ENCODE data around the gene SLC6A3. TPM values are rescaled to one million over a fixed set of nuclear protein-coding genes. Genes with fewer than 3 reads are reported as not detected.
A peak's percentile ranks its signal among the peaks of the same experiment; 100 is the strongest.
"Not testable (repeated sequence)": the region's sequence is repeated elsewhere in the genome, so short reads cannot be mapped to it uniquely, and the experiment has no call there.

Gene SLC6A3
- total RNA-seq, 1 donor from 2014 or later, result 0.16 TPM

DNA sequence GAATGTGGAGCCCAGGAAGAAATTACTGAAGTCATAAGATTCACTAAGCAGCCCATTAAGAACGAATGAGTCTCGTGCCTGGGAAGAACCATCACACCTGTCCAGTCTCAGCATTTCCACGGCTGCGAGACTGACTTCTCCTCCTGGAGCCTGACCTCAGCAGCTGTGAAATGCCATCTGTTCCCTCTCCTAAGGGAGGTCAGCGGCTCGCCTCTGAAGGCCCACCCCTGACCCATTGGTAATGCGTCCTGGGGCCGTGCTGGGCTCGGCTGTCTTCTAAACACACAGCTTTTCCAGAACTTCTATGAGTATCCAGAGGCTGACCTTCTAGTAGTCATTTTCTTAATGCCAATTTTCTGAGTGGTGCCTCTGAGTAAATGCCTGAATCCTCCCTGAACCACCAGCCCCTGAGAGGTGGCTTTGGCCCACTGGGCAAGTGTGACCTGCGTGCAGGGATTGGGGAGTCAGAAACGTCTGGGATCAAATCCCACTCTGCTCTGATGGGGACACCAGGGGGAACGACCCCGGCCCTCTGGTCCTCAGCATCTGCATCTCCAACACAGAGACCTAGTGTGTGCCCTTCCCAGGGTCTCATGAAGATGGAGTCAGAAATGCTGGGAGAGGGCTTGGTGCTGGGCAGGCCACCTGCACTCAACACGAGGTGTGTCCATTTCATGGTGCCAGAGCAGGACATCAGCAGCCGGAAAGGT lies 5.7 kb downstream of the SLC6A3 start:
- ATAC-seq, result no peak

DNA sequence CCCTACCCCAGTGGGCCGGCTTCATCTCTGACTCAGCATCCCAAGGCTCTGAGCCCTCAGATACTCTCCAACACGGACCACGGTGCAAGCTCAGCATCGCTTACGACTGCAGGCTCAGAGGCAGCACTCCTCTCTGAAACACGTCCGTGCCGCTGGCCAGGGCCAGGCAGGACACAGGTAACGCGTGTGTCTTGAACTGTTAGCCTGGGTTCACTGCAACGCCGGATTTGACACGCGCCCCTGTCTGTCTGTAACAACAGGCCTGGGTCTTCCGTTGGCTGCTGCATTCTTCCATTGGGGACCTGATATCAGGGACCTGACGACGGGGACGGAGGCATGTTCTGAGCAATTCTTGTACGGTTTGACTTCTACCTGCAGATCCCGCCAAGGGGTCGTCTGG lies 6.4 kb downstream of the SLC6A3 start:
- no peak for ATAC-seq

DNA sequence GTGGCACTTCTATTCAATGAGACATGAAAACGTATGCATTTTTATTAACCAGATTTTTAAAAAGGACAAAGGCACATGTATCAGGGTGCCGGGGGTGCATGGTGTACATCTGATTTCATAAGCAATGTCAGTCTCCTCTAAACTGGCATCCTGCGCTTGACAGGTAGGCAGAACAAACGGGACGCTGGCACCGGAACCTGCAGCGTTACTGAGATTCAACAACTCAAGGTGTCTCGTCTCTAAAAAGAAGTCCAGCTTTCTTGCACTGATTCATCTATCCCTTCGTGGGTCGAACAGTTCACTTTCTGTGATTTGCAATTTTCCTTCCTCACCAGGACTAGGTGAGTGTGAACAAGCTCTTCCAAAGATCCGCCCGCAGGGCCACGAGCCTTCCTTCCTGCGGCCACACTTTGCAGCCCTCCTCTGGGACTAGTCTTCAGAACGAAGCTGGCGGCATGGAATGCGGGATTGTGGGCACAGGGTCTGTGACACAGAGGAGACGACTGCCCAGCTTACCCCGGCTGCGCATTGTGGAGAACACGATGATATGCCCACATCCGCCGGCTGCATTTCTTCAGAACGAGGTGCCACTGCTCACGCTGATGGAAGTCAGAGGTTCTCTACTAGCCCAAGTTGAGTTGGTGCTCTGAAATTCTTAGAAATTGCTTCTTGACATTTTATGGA lies 7.2 kb downstream of the SLC6A3 start:
- ATAC-seq, result no peak

DNA sequence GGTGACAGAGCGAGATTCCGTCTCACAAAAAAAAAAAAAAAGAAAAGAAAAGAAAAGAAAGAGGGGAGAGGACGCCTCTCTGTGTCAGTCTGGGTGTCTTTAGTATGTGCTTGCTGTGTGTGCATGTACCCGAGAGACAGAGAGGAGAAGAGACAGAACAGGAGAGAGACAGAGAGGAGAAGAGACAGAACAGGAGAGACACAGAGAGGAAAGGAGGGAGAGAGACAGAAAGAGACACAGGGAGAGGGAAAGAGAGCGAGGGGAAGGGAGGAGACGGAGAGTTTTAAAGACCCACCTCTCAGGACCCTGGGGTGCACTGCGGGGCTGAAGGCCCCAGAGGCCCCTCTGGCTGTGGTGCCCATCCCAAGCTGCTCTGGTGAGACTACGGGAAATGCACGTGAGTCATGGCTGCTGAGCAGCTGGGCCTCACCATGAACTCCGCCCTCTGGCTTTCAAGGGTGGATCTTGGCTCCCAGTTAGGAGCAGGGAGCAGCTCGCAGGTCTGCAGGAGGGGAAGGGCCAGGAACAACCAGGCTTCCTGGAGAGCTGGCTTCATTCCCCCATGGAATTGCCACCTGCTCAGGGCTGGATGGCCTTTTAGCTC lies 7.9 kb downstream of the SLC6A3 start:
- ATAC-seq, result peak; percentile 51

DNA sequence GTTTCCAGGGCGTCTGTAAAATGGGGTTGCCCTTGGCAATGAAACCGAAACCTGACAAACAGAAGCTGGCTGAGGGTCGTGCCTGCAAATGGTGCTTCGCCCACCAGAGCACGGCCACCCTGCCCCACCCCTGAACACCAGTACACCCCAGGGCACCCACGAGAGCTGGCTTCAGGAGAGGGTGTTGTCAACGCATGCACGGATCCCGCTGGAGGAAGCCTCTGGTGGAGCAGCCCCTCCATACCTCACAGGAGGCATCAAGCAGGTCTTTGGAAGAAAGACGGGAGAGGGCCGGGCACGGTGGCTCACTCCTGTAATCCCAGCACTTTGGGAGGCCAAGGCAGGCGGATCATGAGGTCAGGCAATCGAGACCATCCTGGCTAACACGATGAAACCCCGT lies 8.6 kb downstream of the SLC6A3 start:
- no peak for ATAC-seq

DNA sequence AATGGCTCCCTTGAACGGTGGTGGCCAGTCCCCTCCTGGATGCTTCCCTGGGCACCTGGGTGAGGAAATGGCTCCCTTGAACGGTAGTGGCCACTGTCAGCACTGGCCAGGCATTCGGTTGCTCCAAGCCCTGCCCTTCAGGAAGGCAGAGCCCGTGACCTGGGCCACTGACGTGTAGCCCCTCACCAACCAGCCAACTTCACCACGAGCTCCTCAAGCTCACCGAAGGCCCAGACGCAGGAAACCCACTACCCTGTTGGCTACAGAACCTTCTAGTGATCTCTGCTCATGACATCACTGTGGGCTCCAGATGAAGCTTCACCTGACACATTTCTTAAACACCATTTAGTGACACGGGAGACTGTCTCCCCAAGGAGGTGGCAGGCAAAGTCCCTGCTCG lies 9.2 kb downstream of the SLC6A3 start:
- no peak for ATAC-seq

DNA sequence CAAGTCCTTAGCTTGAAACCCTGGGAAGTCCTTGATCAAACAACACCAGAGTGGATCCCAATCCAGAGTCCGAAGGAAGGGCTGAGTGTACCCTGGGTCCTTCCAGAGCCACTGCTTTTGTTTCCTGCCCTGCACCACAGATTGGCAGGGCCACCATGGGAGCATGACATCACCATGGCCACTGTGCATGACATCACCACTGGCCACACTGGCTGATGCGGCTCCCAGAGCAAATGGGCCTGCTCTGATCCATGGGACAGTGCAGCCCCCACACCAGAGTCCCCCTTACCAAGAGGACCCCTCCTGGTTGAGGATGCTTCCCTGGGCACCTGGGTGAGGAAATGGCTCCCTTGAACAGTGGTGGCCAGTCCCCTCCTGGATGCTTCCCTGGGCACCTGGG lies 9.9 kb downstream of the SLC6A3 start:
- ATAC-seq, result no peak

DNA sequence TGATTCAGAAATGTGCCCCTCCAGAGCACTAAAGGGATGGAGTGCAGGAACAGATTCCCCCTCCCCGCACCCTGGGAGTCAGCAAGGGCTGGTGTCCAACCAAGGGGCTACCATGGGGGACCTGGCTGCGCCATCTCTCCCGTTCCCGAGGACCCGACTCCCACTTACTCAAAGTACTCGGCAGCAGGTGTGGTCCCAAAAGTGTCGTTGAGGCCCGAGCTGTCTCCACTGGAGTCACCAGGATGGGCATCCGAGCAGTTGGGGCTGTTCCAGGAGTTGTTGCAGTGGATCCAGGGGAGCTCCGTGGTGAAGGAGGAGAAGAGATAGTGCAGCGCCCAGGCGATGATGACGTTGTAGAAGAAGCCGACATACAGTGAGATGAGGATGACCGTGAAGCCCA lies 12.9 kb downstream of the SLC6A3 start:
- ATAC-seq, result no peak

DNA sequence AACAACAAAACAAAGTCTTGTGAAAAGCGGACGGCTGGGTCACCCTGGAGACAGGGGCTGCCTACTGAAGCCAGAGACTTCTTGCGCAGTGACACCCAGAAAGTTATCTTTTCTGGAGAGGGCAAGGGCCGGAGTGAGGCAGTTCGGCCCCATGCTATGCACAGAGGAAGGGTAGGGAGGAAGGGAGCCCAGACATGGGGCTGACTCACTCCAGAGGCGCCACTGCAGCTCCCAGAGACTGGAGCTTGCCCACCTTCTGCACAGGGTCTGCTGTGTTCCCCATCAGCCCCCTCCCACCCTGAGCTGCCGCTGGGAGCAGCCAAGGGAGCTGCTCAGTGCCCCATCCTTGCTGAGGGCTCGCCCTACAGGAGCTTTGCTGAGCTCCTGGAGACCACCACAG lies 13.3 kb downstream of the SLC6A3 start:
- ATAC-seq, result no peak

DNA sequence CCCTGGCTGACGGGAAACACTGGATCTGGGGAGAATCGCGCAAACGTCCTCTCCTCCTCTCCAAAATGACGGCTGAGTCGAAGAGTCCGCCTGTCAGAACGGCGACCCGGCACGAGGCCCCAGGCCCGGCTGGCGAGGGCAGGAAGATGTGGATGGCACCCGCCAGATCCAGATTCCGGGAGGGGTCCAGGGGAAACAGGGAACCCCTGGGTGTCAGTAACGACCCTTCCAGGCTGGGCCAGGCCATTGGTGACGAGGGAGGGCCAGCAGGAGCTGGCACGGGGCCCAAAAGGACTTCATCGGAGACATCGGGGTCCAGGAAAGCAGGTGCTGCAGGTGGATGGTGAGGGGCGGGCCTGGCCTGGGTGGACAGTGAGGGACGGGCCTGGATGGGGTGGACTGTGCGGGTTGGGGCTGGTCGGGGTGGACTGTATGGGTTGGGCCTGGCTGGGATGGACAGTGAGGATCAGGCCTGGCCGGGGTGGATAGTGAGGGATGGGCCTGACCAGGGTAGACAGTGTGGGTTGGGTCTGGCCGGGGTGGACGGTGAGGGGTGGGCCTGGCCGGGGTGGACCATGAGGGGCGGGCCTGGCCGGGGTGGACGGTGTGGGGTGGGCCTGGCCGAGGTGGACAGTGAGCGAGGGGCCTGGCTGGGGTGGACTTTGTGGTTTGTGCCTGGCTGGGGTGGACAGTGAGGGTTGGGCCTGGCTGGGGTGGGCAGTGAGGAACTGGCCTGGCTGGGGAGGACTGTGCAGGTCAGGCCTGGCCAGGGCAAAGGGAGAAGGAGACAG lies 14.0 kb downstream of the SLC6A3 start:
- ATAC-seq, result peak; percentile 34

DNA sequence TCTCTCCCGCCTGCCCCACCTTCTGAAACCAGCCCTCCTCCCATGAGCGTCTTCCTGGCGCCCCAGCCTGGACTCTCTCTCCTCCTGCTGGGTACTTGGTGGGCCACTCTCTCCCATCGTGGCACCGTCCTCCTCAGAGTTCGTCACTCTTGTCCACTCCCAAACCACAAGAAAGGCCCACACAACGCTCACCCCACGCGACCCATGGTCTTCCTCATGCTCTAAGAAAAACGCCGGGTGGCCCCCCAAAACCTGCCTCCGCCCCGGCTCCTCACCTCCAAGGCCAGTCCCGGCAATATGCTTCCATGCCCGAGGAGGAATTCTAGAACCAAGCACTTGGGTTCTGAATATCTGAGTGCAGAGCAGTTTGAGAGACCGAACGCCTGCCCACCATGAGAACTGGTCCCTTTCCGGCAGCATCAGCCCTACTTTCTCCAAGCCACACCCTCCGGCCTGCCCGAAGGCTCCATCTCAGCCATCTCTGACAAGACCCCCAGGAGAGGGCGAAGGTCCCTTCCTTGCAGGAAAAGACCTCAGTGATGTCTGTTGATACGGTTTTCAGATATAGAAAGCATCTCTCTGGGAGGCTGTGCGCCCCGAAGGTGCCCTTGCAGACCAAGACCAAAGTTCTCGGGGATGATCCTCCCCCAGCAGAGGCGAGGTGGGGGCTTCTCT lies 15.0 kb downstream of the SLC6A3 start:
- no peak for ATAC-seq

DNA sequence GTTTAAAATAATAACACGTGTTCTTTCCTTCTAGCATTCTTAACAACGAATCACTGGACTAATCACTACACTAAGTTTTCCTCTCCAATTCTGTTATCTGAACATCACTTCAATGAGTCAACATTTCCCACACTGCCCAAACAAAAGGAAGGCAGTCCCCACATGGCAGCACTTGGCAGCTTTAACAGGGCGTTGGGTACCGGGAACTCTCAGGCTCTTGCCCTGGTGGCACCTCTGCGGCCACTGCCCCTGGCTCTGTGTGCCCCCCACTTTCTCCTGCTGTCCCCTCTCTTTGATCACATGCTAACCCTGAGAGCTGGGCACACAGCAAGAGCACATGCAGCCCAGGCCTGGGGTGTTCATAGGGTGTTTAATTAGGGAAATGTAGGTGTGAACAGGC lies 15.7 kb downstream of the SLC6A3 start:
- no peak for ATAC-seq

DNA sequence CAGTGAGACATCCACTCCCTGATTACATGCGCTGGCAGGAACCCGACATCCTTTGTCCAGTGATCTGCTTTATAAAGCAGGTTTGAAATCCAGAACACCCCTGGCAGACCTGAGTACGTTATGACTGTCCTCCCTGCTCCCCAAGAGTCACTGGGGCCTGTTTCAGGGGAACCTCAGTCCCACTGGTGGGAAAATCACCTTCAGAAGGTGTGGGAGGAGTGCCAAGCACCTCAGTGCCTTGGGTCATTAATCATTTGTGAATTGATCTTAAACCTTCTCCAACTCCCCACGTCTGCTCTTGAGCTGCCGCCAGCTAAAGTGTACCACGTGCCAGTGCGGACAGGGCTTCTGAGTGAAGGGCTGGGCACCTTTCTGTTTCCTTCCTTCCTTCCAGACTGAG lies 16.2 kb downstream of the SLC6A3 start:
- no peak for ATAC-seq

DNA sequence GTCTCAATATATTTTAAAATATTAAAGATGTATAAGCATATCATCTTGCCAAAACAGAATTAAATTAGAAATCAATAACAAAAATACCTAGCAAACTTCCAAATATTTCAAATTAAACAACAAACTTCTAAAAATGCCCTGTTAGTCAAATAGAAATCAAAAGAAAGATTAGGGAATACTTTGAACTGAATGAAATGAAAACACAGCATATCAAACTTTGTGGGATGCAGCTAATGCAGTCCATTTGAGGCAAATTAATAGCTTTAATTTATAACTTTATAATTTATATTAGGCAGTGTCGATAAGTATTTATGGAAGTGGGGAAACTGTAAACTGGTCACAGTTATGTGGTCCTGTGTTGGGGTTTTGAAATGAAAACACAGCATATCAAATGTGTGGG lies 17.1 kb downstream of the SLC6A3 start:
- ATAC-seq, result no peak

DNA sequence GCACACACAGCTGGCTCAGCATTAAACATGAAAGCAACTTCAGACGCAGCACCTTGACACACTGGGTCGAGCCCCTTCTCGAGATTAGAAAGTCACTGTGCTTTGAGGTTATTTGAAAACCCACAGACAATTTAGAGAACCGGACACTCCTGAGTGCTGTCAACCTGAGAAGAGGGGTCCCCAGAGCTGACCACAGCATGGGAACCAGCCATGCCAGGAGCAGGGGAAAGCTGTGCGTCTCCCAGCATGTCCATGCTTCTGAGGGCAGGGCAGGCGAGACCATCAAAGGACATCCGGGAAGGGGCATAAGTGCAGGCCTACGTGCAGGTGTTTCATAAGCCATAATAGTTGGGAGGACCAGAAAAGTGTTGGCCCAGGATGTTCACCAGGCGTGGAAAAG lies 20.5 kb downstream of the SLC6A3 start:
- no peak for ATAC-seq

DNA sequence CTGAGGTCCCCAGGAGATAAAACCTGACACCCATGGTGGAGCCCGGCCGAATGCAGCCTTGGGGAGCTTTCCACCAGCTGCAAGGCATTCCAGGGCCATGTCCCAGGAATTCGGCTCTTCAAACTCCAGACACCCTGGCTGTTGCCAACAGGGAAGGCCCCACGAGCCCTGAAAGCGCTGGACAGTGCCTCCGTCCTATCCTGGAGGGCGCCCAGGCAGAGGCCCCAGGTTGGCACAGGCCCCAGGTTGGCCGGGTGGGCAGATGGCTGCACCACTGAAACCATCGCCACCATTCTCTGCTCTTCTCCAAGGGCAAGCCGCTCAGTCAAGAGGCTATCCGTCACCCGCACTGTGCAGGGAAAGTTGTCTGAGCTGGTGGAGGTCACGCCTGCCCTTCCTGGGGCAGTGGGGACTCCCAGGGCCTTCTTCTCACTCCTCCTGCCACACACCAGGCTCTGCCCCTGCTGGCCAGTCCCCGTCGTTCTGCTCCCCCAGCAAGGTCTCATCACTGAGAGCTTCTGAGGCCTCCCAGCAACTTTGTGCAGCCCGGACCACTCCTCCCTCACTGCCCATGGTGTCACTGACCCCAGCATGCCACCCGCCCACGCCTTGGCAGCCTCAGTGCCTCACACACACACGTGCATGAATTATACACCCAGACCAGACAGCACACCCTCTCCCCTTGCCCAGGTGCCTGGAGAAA lies 21.2 kb downstream of the SLC6A3 start:
- no peak for ATAC-seq

DNA sequence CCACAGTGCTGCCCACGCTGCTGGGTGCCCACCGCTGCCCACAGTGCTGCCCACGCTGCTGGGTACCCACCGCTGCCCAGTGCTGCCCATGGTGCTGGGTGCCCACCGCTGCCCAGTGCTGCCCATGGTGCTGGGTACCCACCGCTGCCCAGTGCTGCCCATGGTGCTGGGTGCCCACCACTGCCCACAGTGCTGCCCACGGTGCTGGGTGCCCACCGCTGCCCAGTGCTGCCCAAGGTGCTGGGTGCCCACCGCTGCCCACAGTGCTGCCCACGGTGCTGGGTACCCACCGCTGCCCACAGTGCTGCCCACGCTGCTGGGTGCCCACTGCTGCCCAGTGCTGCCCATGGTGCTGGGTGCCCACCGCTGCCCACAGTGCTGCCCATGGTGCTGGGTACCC lies 22.7 kb downstream of the SLC6A3 start:
- not testable (repeated sequence) for ATAC-seq

DNA sequence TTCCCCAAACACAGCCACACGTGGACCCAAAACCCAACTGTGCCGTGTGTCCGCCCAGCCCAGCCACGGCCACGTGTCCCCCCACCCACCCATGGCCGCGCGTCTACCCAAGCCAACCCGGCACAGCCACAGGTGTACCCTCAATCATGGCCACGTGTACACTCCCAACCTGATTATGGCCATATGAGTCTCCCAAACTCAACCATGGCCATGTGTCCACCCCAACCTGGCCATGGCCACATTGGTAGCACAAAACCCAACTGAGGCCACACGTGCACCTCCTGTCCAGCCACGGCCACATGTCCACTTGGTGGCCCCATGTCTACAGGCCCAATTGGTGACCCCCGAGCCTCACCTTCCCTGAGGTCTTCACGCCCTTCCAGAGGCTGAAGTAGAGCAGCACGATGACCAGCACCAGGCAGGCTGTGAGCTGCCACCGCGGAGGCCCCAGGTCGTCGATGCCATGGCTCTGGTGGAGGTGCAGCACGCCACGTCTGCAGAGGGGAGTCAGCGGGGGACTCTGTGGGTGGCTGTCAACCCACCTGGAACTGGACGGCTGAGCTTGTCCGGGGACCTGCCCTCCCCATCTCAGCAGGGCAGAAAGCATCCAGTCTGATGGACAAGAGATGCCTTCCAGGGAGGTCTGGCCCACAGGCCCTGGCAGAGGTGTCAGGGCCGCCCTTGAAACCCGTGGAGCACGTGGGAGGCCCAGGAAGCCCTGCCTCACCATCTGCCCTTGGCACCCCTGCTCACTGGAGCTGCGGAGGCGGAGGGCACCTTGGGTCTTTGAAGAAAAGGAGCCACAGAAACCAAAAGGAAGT lies 23.5 kb downstream of the SLC6A3 start:
- ATAC-seq, result no peak

DNA sequence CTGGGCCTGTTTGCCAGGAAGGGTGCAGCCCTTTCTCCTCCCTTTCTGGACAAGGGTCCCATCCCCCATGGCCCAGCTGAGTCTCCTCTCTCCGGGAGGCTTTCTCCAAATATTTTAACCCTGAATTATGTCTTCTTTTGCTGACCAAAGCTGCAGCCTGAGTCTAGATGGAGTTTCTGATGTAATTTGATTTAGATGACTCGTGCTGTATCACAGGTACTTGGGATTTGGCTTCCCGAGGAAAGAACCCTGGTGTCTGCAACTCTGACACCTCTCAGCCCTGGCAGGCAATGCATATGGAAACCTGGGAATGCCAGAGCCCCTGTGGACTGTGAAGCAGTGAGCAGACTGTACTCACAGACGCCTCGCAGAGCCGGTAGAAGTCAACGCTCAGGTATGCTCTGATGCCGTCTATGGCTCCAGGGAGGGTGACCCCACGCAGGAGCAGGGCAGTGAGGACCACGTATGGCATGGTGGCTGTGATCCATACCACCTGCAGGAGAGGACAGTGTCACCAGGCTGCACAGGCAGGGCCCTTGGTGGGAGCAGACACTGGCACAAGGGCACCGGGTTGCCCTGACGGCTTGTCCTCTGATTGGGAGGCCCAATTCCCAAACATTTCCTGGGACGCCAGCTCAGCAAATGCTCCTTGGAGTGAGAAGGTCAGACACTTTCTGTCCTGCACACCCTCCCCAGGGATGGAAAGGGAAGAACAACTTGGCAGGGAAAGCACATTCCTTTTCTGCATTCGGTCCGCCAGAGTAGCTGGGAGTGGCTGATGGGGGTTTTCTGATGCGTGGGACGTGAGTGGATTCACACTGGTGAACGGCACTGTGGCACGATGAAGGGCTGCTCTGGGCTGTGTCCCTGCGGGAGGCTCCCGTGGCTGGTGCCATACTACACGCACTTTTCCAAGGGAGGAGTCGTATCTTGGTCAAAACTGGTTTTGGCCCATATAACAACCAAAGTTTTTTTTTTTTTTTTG lies 24.7 kb downstream of the SLC6A3 start:
- no peak for ATAC-seq
